ENCODE data around the gene TCF21. TPM values are rescaled to one million over a fixed set of nuclear protein-coding genes. Genes with fewer than 3 reads are reported as not detected.

Gene TCF21
- total RNA-seq: not detected in 2 replicates

DNA sequence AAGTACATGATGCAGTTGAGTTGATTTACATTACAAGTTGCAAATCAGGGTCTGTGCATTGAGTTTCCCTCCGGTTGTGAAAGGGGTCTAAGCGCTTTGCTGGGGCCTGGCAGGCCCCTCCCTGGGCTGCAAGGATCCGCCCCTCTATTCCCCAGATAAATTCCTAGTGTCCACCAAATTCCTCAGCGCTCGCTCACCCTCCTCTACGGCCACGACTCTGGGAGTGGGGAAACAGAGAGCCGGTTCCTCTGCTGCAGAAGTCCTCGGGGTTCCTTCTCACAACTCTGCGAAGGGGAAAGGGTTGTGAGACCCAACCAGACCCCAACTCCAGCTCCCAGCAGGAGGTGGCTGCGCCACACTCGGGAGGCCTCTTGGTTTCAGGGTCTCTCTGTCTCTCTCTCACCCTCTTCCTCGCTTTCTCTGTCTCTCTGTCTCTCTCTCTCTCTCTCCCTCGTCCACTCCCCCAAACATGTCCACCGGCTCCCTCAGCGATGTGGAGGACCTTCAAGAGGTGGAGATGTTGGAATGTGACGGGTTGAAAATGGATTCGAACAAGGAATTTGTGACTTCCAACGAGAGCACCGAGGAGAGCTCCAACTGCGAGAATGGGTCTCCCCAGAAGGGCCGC is at the start of gene TCF21:
Gene TCF21 (plus strand): TSS at position 185 of the 628 bp plus-strand sequence. CDS start 285 bp downstream, at position 470.
- CTCF ChIA-PET: no interaction called here
- Mint-ChIP-seq H3K4me3 (peak within 1 kb of the TSS; percentile 60), H3K4me1 (peaks cover 30% of the 10 kb centered on the region), H3K9me3 (no peaks in the 10 kb centered on the region), H3K27me3 (peaks cover 73% of the 10 kb centered on the region), H3K27ac (no peak within 1 kb of the TSS), H3K36me3 (ENCODE audit: low read depth) (no peaks in the 10 kb centered on the region)
- TF ChIP-seq, protein P1, sequence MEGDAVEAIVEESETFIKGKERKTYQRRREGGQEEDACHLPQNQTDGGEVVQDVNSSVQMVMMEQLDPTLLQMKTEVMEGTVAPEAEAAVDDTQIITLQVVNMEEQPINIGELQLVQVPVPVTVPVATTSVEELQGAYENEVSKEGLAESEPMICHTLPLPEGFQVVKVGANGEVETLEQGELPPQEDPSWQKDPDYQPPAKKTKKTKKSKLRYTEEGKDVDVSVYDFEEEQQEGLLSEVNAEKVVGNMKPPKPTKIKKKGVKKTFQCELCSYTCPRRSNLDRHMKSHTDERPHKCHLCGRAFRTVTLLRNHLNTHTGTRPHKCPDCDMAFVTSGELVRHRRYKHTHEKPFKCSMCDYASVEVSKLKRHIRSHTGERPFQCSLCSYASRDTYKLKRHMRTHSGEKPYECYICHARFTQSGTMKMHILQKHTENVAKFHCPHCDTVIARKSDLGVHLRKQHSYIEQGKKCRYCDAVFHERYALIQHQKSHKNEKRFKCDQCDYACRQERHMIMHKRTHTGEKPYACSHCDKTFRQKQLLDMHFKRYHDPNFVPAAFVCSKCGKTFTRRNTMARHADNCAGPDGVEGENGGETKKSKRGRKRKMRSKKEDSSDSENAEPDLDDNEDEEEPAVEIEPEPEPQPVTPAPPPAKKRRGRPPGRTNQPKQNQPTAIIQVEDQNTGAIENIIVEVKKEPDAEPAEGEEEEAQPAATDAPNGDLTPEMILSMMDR (IDR thresholded peaks at IDR 0.05): no peak
- POLR2A ChIA-PET: interaction anchor here (0.5 kb wide), 1 partner anchor 511 kb away, joined by 5 read pairs; no protein-coding TSS in a partner anchor
- intact Hi-C loops (cut with micrococcal nuclease): no loop called here
- no peak for ATAC-seq (ENCODE audit: low read depth)
- DNase-seq: no peak

DNA sequence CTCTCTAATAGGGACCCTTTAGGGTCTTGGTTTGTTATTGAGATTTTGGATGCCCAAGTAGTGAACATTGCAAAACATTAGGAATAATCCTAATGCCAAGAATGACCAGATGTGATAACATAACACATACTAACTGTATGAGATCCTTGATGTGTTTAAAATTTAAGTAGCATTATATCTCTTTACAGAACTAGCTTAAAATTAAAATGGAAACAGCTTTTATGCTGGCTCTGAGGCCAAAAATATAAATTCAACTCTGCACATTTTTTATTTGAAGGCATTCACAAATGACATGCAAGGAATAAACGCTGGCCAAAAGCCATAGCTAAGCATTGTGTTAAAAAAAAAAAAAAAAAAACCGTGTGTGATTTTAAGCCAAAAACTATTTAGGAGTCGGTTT is 47.7 kb upstream of the TCF21 start:
- Mint-ChIP-seq H3K27ac (no peak overlapping the region), H3K9me3 (no peaks in the 10 kb centered on the region), H3K4me1 (peaks cover 8% of the 10 kb centered on the region), H3K27me3 (peaks cover 23% of the 10 kb centered on the region), H3K36me3 (ENCODE audit: low read depth) (no peaks in the 10 kb centered on the region), H3K4me3 (no peak overlapping the region)
- ChIA-PET POLR2A (no interaction called here), CTCF (interaction anchor here (1.0 to 1.2 kb wide), 2 partner anchors 75 to 256 kb away, joined by 3 to 4 read pairs; no protein-coding TSS in a partner anchor)
- TF ChIP-seq, protein P1 (IDR thresholded peaks at IDR 0.05): no peak
- ATAC-seq (ENCODE audit: low read depth) (no peak), DNase-seq (no peak)
- intact Hi-C loops (cut with micrococcal nuclease): no loop called here

DNA sequence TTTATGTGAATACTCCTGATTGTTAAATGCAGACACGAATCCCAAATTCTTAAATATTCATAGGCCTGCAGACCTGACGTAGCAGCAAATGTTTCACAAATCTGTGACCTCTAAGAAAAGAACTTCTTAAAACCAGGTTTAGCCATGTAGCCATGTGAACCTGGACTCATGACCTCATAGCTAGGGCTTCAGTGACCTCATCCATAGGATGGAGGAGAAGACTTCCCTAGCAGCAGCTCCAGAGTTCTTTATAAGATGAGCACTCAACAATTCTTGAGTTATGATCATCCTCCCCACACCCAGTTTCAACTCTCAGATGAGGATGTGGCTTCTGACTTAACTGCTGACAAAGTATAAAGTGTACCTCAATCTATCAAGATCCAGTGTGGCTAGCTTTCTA is 45.8 kb upstream of the TCF21 start:
- intact Hi-C loops (cut with micrococcal nuclease): no loop called here
- Mint-ChIP-seq H3K27me3 (peaks cover 18% of the 10 kb centered on the region), H3K4me1 (peaks cover 2% of the 10 kb centered on the region), H3K9me3 (no peaks in the 10 kb centered on the region), H3K27ac (no peak overlapping the region), H3K36me3 (ENCODE audit: low read depth) (no peaks in the 10 kb centered on the region), H3K4me3 (no peak overlapping the region)
- DNase-seq (no peak), ATAC-seq (ENCODE audit: low read depth) (no peak)
- TF ChIP-seq, protein P1 (IDR thresholded peaks at IDR 0.05): no peak
- CTCF ChIA-PET: no interaction called here
- POLR2A ChIA-PET: no interaction called here

DNA sequence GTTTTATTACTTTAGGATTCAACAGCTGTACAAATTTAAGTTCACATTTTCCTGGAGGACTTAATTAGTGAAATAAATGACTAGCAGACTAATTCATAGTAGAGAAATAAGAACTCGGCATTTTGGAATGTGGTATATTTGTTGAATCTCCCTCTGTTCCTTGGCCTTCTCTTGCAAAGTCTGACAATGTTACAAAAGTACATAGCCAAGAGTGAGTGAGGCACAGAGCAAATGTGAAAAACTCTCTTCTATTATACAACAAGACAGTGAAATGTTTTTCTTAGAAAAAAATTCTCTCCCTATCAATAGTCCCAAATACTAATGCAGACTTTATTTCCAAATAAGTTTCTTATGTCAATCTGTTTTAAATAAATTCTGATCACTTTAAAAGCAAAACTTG is 44.2 kb upstream of the TCF21 start:
- intact Hi-C loops (cut with micrococcal nuclease): no loop called here
- TF ChIP-seq, protein P1 (IDR thresholded peaks at IDR 0.05): no peak
- DNase-seq: no peak
- H3K9me3 Mint-ChIP-seq: no peaks in the 10 kb centered on the region
- no peak overlapping the region for H3K4me3 Mint-ChIP-seq
- CTCF ChIA-PET: no interaction called here
- no peak overlapping the region for H3K27ac Mint-ChIP-seq
- POLR2A ChIA-PET: no interaction called here
- no peaks in the 10 kb centered on the region for H3K36me3 Mint-ChIP-seq (ENCODE audit: low read depth)
- H3K27me3 Mint-ChIP-seq: peaks cover 12% of the 10 kb centered on the region
- H3K4me1 Mint-ChIP-seq: no peaks in the 10 kb centered on the region
- no peak for ATAC-seq (ENCODE audit: low read depth)

DNA sequence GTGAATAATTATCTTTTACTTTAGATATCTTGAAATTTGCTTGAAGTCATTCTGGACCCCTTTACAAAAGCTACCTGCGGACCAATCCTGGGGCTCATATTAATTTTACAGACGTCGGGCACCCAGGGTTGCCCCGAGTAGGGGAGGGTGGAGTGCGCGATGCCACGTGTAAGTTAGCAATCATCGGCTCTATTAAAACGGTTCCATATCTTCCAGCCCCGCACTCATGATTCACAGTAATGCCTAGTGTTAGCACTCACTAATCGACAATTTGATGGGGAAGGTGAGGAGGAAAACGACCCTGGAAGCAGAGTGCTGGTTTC is 34.9 kb upstream of the TCF21 start:
- Mint-ChIP-seq H3K36me3 (ENCODE audit: low read depth) (no peaks in the 10 kb centered on the region), H3K9me3 (peaks cover 12% of the 10 kb centered on the region), H3K27ac (no peak overlapping the region), H3K27me3 (peaks cover 51% of the 10 kb centered on the region), H3K4me3 (no peak overlapping the region), H3K4me1 (peaks cover 4% of the 10 kb centered on the region)
- DNase-seq (no peak), ATAC-seq (ENCODE audit: low read depth) (no peak)
- ChIA-PET POLR2A (no interaction called here), CTCF (no interaction called here)
- intact Hi-C loops (cut with micrococcal nuclease): no loop called here
- TF ChIP-seq, protein P1 (IDR thresholded peaks at IDR 0.05): no peak
